Activated CD4-positive, alpha-beta T cell treated with anti-CD3 and anti-CD28 coated beads, Interleukin-2, amount 50 U/mL, for 48 hours (primary cell): Measurements from ENCODE around the gene GPRC5D.

Experiments used
- DNase-seq, 2 experiments: peaks; one replicate each; pipeline ENCODE4 v3.0.0-alpha.2; 2020

The GPRC5D gene

DNA sequence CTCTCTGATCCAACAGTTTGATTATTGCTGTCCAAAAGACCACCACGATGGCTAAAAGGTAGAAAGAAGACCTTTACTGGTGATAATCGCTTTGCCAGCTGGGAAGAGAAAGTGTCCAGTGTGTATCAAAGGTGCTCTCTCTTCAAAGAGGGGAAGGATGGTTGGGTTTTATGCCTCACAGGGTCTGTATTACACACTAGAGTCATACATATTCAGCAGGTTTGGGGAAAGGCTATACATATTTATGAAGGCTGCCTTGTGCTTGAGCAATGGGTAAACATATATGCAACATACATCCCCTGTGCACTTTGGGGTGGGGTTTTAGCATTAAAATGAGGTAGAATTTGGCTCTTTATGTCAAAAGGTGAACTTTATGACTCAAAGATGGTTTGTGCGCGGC is 18.2 kb downstream of the GPRC5D start:
- DNase-seq = no peak

DNA sequence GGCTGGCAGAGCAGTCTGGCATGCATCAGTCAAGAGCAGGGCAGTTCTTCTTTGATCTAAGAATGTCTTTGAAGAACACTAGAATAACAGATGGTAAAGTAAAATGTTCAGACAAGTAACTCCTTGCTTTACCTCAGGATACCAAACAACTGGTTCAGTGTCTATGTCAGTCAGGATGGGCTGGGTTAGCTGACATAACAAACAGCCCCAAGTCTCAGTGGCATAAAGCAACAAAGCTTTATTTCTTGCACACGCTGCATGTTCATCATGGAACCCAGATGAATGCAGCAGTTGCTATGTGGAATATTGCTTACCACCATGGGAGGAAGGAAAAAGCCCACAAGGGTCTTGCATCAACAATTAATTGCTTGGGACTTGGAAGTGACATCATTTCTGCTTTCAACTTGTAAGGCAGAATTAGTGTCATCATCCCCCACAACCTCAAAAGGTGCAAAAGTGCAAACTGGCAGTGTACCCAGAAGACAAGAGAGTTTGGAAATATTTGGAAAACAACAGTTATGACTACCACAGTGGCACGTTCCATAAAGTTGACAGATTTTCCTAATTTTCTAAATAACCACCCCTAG is 21.2 kb downstream of the GPRC5D start:
- DNase-seq = no peak

DNA sequence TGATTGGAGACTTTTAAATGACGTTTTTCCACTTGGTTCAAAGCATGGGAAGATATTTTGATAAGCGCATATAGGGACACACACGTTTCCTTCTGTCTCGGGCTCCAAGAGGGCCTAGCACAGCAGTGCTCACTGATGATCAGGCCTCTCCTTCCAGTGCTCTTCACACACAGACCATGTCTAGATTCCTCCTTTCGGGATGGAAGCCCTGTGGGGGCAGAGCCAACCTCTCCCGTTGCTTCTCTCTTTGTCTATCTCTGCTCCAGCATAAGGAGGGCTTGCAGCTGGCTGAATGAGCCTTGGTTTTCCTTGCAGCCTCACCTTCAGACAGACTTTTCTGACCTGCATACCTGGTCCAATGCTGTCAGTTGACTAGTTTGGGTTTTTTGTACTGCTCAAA is 22.3 kb downstream of the GPRC5D start:
- no peak for DNase-seq

DNA sequence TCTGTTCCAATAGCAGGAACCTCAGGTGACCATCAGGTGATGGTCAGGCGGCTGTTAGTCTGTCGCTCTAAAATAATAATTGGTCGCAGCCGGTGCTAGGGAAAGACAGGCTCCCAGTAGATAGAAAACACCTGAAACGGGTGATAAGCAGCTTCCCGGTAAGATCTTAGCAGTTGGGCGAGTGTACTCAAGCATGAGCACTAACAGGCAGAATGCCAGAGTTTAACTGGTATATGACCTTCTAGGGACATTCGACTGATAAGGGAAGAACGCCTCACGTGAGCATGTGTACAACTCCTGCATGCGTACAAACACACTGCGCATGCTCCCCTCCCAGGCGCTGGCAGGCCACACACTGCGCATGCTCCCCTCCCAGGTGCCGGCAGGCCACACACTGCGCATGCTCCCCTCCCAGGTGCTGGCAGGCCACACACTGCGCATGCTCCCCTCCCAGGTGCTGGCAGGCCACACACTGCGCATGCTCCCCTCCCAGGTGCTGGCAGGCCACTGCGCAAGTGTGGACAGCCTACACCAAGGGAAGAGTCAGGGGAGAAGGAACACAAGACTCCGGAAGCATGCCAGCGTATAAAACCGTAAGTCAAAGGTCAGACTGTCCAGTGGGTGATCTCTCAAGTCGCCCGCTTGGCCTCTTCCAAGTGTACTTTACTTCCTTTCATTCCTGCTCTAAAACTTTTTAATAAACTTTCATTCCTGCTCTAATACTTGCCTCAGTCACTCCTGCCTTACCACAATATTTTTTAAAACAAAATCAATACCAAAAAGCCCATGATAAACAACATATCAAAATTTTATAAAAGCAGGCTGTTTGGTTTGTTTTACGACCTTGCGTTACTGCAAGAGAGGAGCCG is 24.5 kb downstream of the GPRC5D start:
- peak; percentile 43 to 55 for DNase-seq

GRCh38 chr12:12926571-12927071 is 25.3 kb downstream of the GPRC5D start:
- no peak for DNase-seq

DNA sequence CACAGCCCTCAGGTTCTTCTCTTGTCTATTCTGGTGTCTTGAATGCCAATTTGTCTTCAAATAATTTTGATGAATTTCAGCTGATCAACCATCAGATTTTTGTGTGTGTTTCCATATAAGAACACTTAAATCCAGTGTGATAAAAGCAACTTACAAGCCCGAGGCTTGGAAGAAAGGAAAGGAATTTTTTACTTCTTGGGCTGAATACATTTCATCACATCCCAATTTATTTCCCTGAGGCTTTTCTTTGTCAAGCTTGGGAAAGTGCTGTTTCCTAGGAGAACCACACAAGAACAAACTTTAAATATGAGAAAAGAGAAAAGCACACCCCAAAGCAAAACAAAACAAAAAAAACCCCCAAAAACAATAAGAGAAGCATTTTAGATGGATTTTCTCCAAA is 26.6 kb downstream of the GPRC5D start:
- no peak for DNase-seq

- DNase-seq = no peak
Measured at GRCh38 chr12:12924169-12924568, 27.8 kb downstream of the GPRC5D start.

DNA sequence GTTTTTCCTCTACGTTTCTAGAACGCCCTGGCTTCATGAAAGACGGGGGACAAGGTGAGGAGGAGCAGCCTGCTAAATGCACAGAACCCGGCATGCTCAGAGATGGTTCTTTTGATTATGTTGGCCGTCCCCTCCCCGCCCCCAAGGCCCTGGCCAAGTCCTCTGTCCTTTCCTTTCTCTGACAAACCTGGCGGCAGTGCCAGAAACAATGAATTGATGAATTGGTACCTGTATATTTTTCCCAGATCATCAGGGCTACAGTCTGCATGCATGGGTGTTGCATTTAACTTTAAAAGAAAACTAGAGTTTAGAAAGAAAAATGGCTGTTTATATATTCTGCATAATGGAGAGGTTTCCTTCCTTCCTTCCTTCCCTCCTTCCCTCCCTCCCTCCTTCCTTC is 29.0 kb downstream of the GPRC5D start:
- DNase-seq = no peak

DNA sequence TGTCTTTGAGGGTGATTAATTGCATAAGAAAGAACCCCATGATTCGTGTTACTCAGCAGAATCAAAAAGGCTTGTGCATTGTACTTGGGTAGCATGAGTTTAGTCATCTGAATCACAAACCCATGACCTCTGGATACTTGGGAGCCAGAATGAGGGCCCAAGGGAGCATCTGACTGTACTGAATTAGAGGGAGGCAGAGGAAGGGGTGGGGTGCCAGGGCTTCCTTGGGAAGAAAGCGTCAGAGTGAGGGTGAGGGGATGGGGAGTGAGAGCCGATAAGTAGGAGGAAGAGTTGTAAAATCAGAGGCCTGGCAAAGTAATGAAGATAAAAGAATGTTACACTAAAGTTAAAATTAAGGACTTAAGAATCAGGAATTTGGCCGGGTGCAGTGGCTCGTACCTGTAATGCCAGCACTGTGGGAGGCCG is 29.8 kb downstream of the GPRC5D start:
- no peak for DNase-seq

- DNase-seq = no peak
Measured at GRCh38 chr12:12919666-12920435, 32.1 kb downstream of the GPRC5D start.

DNA sequence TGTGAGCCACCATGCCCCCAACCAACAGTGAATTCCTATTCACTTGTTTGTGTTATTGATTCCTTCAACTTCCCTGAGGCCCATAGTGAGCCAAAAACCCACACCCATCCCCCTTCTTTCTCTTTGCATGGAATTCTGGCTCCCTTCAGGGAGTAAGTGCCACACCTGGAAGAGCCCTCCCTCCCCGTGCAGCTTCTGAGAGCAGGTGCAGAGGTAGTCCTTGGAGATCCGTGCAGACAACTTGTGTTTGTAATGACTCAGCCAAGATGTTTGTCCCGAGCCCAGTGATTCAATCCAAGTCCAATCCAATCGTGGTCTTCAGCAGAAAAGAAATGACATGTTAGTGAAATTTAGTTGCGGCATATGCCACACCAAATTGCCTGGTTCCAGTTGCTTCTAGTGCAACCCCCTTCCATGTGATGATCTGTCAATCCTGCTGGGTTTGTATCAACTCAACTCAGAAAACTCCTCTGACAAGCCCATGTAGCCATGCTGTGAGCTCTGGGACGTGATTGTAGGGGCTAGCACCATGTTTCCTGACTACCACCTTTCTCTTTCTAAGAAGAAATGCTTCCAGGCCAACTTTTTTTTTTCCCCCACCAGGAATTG is 33.1 kb downstream of the GPRC5D start:
- no peak for DNase-seq

GRCh38 chr12:12917517-12917916 is 34.5 kb downstream of the GPRC5D start:
- no peak for DNase-seq

- peak; percentile 87 to 91 for DNase-seq
Measured at GRCh38 chr12:12916135-12916944, 35.6 kb downstream of the GPRC5D start.

DNA sequence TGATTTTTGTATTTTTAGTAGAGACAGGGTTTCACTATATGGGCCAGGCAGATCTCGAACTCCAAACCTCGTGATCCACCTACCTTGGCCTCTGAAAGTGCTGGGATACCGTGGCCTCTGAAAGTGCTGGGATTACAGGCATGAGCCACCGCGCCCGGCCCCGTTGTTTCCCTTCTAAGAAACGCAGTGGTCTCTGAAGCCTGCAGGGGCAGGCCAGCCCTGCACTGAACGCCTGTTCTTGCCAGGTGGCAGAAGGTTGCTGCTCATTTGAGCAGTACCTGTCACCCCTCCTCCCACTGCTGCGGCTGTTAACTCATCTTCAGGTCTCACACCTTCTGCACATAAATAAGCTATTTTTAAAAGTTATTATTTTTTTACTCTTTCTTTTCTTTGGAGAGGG is 36.3 kb downstream of the GPRC5D start:
- DNase-seq = no peak

DNA sequence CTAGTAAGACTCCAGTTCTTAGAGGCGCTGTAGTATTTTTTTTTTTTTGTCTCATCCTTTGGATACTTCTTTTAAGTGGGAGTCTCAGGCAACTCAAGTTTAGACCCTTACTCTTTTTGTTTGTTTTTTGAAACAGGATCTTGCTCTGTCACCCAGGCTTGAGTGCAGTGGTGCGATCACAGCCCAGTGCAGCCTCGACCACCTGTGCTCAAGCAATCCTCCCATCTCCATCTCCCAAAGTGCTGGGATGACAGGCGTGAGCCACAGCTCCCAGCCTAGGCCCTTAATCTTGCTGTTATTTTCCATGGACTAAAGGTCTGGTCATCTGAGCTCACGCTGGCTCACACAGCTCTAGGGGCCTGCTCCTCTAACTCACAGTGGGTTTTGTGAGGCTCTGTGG is 39.3 kb downstream of the GPRC5D start:
- DNase-seq = no peak

GRCh38 chr12:12909995-12910420 is 42.0 kb downstream of the GPRC5D start:
- DNase-seq = no peak

GRCh38 chr12:12909228-12909994 is 42.6 kb downstream of the GPRC5D start:
- DNase-seq = no peak

DNA sequence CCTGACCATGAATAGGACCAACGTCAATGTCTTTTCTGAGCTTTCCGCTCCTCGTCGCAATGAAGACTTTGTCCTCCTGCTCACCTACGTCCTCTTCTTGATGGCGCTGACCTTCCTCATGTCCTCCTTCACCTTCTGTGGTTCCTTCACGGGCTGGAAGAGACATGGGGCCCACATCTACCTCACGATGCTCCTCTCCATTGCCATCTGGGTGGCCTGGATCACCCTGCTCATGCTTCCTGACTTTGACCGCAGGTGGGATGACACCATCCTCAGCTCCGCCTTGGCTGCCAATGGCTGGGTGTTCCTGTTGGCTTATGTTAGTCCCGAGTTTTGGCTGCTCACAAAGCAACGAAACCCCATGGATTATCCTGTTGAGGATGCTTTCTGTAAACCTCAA is 43.3 kb downstream of the GPRC5D start:
- DNase-seq = no peak

- no peak for DNase-seq
Measured at GRCh38 chr12:12908252-12908651, 43.7 kb downstream of the GPRC5D start.

DNA sequence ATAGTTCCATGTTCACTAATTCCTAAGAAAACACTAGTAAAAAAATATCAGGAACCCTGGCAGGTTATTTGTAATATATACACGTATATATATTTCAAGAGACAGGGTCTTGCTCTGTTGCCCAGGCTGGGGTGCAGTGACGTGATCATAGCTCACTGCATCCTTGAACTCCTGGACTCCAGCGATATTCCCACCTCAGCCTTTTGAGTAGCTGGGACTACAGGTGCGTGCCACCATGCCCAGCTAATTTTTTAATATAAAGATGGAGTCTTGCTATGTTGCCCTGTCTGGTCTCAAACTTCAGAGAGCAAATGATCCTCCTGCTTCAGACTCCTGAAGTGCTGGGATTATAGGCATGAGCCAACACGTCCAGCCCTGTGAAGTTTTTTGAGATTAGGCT is 44.4 kb downstream of the GPRC5D start:
- DNase-seq = no peak
